NCI-H1105 (cell line): Measurements from ENCODE around the gene DNAJC5G.
"Not testable (repeated sequence)": the region's sequence is repeated elsewhere in the genome, so short reads cannot be mapped to it uniquely, and the experiment has no call there.

Experiments
- DNase-seq: peaks from one replicate; lab custom pipeline; 2025; lab: John Stamatoyannopoulos, UW

DNAJC5G gene

DNA sequence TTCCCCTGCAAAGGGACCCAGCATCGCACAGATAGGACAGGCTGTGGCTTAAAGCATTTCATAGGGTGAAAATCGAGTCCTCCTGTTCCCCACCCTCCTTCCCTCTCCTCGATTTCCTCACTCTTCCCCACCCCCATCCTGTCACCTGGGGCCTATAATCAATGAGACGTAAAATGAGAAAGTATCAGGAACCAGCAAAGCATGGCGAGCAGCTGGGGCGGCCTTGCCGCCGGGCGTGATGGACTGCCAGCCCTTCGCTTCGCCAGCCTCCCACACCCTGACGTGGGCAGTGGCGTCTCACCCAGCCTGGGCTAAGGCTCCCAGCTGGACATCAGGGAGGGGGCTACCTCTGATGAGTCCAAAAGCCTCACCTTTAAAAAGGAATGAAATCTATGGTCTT is 23.5 kb upstream of the DNAJC5G start:
- DNase-seq = no peak

- DNase-seq = no peak
Measured at GRCh38 chr2:27255187-27255586, 20.0 kb upstream of the DNAJC5G start.

- no peak for DNase-seq
Measured at GRCh38 chr2:27255660-27256059, 19.6 kb upstream of the DNAJC5G start.

DNA sequence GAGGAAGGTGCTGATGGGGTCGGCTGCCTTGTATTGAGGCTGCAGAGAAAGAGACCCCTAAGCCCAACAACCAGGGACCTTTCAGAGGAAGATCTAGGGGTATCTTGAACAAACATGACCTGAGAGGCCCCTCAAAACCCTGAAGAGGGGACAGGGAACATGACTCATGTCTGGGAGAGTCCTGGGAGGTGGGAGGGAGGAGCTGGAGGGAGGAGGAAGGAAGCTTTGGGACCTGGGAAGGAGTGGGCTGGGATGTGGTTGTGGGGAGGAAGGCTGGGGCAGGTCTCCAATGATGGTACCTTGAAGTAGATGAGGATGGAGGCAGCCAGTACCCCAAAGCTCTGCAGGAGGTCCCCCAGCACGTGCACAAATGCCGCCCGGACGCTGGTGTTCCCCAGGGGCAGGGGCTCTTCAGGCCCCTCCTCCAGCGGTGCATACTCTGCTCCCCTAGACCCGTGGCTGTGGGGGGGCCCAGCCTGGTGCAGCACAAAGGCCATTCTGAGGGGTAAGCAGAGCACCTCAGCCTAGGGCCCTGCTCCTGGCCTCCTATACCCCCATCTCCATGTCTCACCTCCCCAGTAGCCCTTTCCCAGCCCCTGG is 18.3 kb upstream of the DNAJC5G start:
- DNase-seq = no peak

GRCh38 chr2:27258051-27258450 is 17.2 kb upstream of the DNAJC5G start:
- no peak for DNase-seq

DNA sequence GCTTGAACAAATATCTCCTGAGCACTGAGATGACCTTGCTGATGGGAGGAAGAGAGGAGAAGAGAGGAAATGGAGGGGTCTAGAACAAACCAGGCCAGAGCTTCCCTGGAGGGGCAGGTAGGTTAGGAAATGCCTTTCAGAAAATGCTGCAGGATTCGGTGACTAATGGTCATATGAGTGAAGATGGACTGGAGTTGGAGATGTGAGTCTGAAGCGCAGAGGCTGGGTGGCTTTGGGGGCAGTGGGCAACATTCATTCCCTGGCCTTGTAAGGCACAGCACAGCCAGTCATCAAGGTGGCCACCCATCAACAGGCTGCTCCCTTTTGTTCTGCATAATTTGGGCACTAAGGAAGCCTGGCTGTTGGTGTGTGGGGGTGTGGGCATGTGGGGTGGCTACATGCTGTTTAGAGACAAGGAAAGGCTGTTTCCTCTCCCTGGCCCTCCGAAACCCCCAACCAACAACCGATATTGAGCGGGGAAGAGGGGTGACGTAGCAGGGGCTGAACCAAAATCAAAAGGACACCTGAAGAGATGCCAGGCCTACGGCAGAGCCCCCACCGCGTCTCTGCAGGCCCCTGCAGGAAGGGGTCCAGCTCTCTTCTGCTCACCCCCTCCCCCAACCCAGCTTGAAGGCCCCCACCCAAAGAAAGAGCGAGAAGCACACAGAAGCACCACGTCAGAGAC is 13.8 kb upstream of the DNAJC5G start:
- DNase-seq = no peak

GRCh38 chr2:27261926-27262298 is 13.3 kb upstream of the DNAJC5G start:
- no peak for DNase-seq

GRCh38 chr2:27262379-27263286 is 12.6 kb upstream of the DNAJC5G start, which contains the start of gene SLC30A3:
Gene SLC30A3, minus strand, starts transcription at chr2:27263047. Its CDS starts 141 bp downstream, at chr2:27262906.
- DNase-seq = peak; percentile 18

GRCh38 chr2:27263287-27264252 is 11.7 kb upstream of the DNAJC5G start:
- DNase-seq = peak; percentile 32

- DNase-seq = no peak
Measured at GRCh38 chr2:27264253-27264752, 10.9 kb upstream of the DNAJC5G start.

- DNase-seq = peak; percentile 62
Measured at GRCh38 chr2:27264753-27265535, 10.3 kb upstream of the DNAJC5G start.

- DNase-seq = no peak
Measured at GRCh38 chr2:27265536-27265870, 9.7 kb upstream of the DNAJC5G start.

- not testable (repeated sequence) for DNase-seq
Measured at GRCh38 chr2:27268296-27268695, 6.9 kb upstream of the DNAJC5G start.

GRCh38 chr2:27270131-27270530 is 5.1 kb upstream of the DNAJC5G start:
- no peak for DNase-seq

- DNase-seq = no peak
Measured at GRCh38 chr2:27270670-27271069, 4.6 kb upstream of the DNAJC5G start.

DNA sequence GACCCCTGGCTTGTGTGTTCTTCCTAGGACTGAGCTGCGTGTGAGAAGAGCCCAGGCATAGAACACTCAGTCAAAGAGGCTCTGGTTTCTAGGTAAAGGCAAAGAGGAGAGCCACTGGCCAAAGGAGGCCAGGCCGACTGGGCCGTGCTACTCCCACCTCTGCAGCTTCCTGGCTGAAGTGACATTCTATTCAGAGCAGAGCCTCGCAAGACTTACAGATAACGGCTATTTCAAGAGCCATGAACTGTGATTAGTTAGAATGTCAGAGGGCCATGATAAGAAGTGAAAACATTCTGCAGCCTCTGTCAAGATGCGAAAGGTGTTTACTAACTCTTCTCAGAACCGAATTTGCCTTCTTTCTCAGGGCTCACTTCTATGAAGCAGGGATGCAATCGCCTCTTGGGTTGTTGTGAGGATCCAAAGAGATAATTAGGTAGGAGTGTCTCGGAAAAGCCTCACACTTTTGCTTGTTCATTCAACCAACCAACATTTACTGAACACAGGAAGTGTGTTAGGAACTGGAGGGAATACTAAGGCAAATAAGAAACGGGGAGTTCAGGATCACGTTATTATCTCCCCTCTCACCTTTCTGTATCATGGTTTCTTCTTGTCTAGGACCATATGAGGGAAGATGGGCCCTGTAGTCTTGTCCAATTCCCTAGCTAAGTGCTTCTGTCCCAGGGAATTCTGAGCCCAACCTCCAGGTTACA is 3.4 kb upstream of the DNAJC5G start:
- no peak for DNase-seq

GRCh38 chr2:27272537-27273522 is 2.4 kb upstream of the DNAJC5G start:
- not testable (repeated sequence) for DNase-seq

DNA sequence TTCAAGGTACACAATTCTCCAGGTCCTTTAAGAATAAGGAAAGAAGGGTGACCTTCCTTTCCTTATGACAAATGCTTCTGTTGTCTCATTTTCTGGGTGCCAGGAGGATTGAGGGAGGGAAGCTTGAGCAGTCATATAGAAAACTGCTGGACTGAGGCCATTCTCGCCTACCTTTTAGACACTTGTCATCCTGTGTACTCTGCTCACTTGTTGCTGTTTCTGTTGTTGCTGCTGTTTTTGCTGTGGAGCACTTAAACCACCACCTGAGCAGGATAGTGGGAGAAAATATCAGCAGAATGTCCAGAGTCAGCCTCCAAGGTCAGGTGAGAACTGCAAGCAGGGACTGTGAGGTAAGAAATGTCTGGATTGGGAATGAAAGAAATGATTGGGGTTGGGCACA is 2.8 kb downstream of the DNAJC5G start:
- no peak for DNase-seq

DNA sequence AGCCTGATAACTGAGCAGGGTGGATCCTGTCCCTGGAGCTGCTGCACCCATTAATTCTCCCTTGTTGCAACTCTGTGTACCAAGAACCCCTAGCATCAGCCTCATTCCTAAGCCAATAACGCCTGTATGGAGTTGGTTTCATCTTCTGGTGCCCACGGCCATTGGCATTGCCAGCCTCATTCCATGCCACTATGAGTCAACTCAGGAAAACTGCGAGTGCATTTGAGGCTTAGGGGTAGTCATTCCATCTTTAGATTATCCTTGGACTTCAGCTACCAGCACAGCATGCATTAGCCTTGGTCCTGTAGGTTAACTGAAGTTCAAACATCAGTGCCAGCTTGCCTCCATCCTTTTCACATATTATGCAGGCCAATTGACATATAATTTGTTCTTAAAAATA is 5.6 kb downstream of the DNAJC5G start:
- no peak for DNase-seq
